Nephron (organoid): ENCODE measurements around the gene C14orf119.

ENCODE experiments used
- H3K27ac Mint-ChIP-seq, 3 experiments: 2 replicates each; pipeline ENCODE4 v1.8.0; 2020; ENCODE audit warnings: mixed read lengths in 3 of 3, mild to moderate bottlenecking in 2 of 3, moderate library complexity in 1 of 3
- H3K27me3 Mint-ChIP-seq: 2 replicates; pipeline ENCODE4 v1.8.0; 2021; ENCODE audit warnings: low read depth, mild to moderate bottlenecking, moderate library complexity, mixed read lengths
- H3K36me3 Mint-ChIP-seq: 2 replicates; pipeline ENCODE4 v1.8.0; 2020; ENCODE audit warnings: low read depth, mixed read lengths
- H3K4me1 Mint-ChIP-seq: 2 replicates; pipeline ENCODE4 v1.8.0; 2020; ENCODE audit warnings: mixed read lengths
- H3K4me3 Mint-ChIP-seq, 3 experiments: 2 replicates each; pipeline ENCODE4 v1.8.0; 2020; ENCODE audit warnings: mild to moderate bottlenecking in 3 of 3, mixed read lengths in 3 of 3, moderate library complexity in 2 of 3
- H3K9me3 Mint-ChIP-seq: 2 replicates; pipeline ENCODE4 v1.8.0; 2020; ENCODE audit warnings: mixed read lengths
- CTCF ChIP-seq, 3 experiments: fragments of 200-600 bp; sonication (generic); IDR thresholded peaks; one replicate each; pipeline ENCODE4 v1.5.0; 2021; ENCODE audit warnings: antibody characterized with exemption in 3 of 3; ENCODE audit not compliant: unreplicated experiment in 3 of 3

C14orf119 gene

GRCh38 chr14:23055621-23056144 lies 39.6 kb upstream of the C14orf119 start:
- H3K27me3 Mint-ChIP-seq, result no peaks in the 10 kb centered on the region
- peak overlapping the region; percentile 90 to 92 (median 92) for H3K4me3 Mint-ChIP-seq
- peak overlapping the region; percentile 39 to 81 (median 75) for H3K27ac Mint-ChIP-seq
- H3K9me3 Mint-ChIP-seq, result no peaks in the 10 kb centered on the region
- peaks cover 22% of the 10 kb centered on the region for H3K4me1 Mint-ChIP-seq
- TF ChIP-seq CTCF (IDR thresholded peaks at IDR 0.05; ENCODE audit: unreplicated experiment in 3 of 3), result no peak
- peaks cover 25% of the 10 kb centered on the region for H3K36me3 Mint-ChIP-seq

GRCh38 chr14:23056145-23056955 lies 39.0 kb upstream of the C14orf119 start:
- peaks cover 32% of the 10 kb centered on the region for H3K36me3 Mint-ChIP-seq
- H3K4me1 Mint-ChIP-seq, result peaks cover 22% of the 10 kb centered on the region
- peak overlapping the region; percentile 90 to 92 (median 92) for H3K4me3 Mint-ChIP-seq
- peak; percentile 39 to 66 (median 46) for TF ChIP-seq CTCF (IDR thresholded peaks at IDR 0.05; ENCODE audit: unreplicated experiment in 3 of 3)
- H3K27ac Mint-ChIP-seq, result peak overlapping the region; percentile 39 to 85 (median 75)
- H3K27me3 Mint-ChIP-seq, result no peaks in the 10 kb centered on the region
- no peaks in the 10 kb centered on the region for H3K9me3 Mint-ChIP-seq

- H3K36me3 Mint-ChIP-seq, result peaks cover 38% of the 10 kb centered on the region
- peaks cover 25% of the 10 kb centered on the region for H3K4me1 Mint-ChIP-seq
- no peaks in the 10 kb centered on the region for H3K9me3 Mint-ChIP-seq
- peak within 1 kb of the TSS; percentile 90 to 92 (median 92) for H3K4me3 Mint-ChIP-seq
- TF ChIP-seq CTCF (IDR thresholded peaks at IDR 0.05; ENCODE audit: unreplicated experiment in 3 of 3), result no peak
- no peaks in the 10 kb centered on the region for H3K27me3 Mint-ChIP-seq
- peak within 1 kb of the TSS; percentile 51 to 85 (median 75) for H3K27ac Mint-ChIP-seq
Observed at GRCh38 chr14:23056956-23057756, 38.1 kb upstream of the C14orf119 start, which contains the start of gene CDH24. Gene CDH24 (minus strand): TSS chr14:23057520. CDS start chr14:23055733, 1,787 bp downstream.

GRCh38 chr14:23057757-23058653 lies 37.3 kb upstream of the C14orf119 start:
- peak; percentile 89 to 97 (median 94) for TF ChIP-seq CTCF (IDR thresholded peaks at IDR 0.05; ENCODE audit: unreplicated experiment in 3 of 3)
- peaks cover 31% of the 10 kb centered on the region for H3K4me1 Mint-ChIP-seq
- H3K27ac Mint-ChIP-seq, result peak overlapping the region; percentile 51 to 75 (median 73)
- H3K9me3 Mint-ChIP-seq, result no peaks in the 10 kb centered on the region
- H3K27me3 Mint-ChIP-seq, result no peaks in the 10 kb centered on the region
- H3K36me3 Mint-ChIP-seq, result peaks cover 39% of the 10 kb centered on the region
- H3K4me3 Mint-ChIP-seq, result peak overlapping the region; percentile 85 to 91 (median 87)
